Measurements from ENCODE around the gene ARHGAP11B.
"Not testable (repeated sequence)": the region's sequence is repeated elsewhere in the genome, so short reads cannot be mapped to it uniquely, and the experiment has no call there.

Gene ARHGAP11B

GRCh38 chr15:30670056-30670455 lies 44.1 kb downstream of the ARHGAP11B start:
- H3K9me3 Mint-ChIP-seq, result no peaks in the 10 kb centered on the region
- Histone ChIP-seq H3K9me3 (no peaks in the 10 kb centered on the region), H3K27me3 (replicated peaks in 1 of 2; ENCODE audit: control insufficient read depth in 2 of 2, extremely low read depth in 1 of 2, insufficient read depth in 2 of 2, low read length in 1 of 2) (no peaks in the 10 kb centered on the region), H3K4me3 (ENCODE audit: control insufficient read depth in 1 of 2, extremely low read depth in 1 of 2, low read length in 1 of 2) (no peak overlapping the region), H3K36me3 (ENCODE audit: control insufficient read depth in 2 of 2, extremely low read depth in 1 of 2, insufficient read depth in 1 of 2, low read length in 1 of 2) (no peaks in the 10 kb centered on the region), H3K27ac (ENCODE audit: low read length) (no peak overlapping the region), H3K4me1 (ENCODE audit: control insufficient read depth in 1 of 2, extremely low read depth in 1 of 2, insufficient read depth in 2 of 2, low read length in 2 of 2) (no peaks in the 10 kb centered on the region)
- H3K27ac Mint-ChIP-seq, result no peak overlapping the region
- DNase-seq, result no peak
- CTCF ChIA-PET, result no interaction called here
- H3K4me1 Mint-ChIP-seq, result no peaks in the 10 kb centered on the region
- no peak overlapping the region for H3K4me3 Mint-ChIP-seq
- H3K36me3 Mint-ChIP-seq, result peaks cover 3% of the 10 kb centered on the region
- 100% methylated on average over 2 of the region's 2 CpGs for WGBS (ENCODE audit: insufficient coverage)
- H3K27me3 Mint-ChIP-seq, result no peaks in the 10 kb centered on the region
- POLR2A ChIA-PET, result no interaction called here
- no peak for ATAC-seq (replicated peaks in 1 of 4)

DNA sequence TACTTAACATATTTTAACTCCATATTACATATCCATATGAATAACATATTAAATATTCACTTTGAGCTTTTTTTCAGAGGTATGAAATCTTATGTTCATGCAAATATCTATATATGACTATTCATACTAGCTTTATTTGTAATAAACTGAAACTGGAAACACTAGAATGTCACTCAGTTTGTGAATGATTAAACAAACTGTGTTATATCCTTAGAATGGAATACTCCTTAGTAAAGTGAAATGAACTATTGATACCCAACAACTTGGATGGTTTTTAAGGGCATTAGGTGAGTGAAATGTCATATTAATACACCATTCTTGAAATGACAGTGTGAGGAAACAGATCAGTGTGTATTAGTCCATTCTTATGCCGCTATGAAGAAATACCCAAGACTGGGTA lies 45.4 kb downstream of the ARHGAP11B start:
- H3K27ac Mint-ChIP-seq, result no peak overlapping the region

DNA sequence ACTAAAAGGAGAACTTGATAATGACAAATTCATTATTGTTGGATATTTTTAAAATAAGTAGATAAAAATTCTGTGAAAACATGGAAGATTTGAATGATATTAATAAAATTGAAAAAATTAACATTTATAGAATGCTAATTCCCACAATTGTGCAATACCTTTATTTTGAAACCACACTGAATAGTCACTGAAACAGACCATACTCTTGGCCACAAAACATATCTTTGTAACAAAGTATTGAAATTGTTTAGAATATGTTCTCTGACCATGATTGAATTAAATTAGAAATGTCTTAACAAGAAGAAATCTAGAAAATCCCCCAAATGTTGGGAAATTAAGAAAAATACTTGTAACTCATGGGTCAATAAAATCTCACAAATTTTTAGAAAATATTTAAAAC lies 49.2 kb downstream of the ARHGAP11B start:
- Mint-ChIP-seq H3K4me3 (no peak overlapping the region), H3K4me1 (no peaks in the 10 kb centered on the region), H3K9me3 (no peaks in the 10 kb centered on the region), H3K36me3 (peaks cover 5% of the 10 kb centered on the region), H3K27ac (no peak overlapping the region), H3K27me3 (no peaks in the 10 kb centered on the region)
- Histone ChIP-seq H3K4me1 (ENCODE audit: control insufficient read depth in 1 of 2, extremely low read depth in 1 of 2, insufficient read depth in 2 of 2, low read length in 2 of 2) (no peaks in the 10 kb centered on the region), H3K9me3 (no peaks in the 10 kb centered on the region), H3K27me3 (replicated peaks in 1 of 2; ENCODE audit: control insufficient read depth in 2 of 2, extremely low read depth in 1 of 2, insufficient read depth in 2 of 2, low read length in 1 of 2) (no peaks in the 10 kb centered on the region), H3K27ac (ENCODE audit: low read length) (no peak overlapping the region), H3K36me3 (ENCODE audit: control insufficient read depth in 2 of 2, extremely low read depth in 1 of 2, insufficient read depth in 1 of 2, low read length in 1 of 2) (no peaks in the 10 kb centered on the region), H3K4me3 (ENCODE audit: control insufficient read depth in 1 of 2, extremely low read depth in 1 of 2, low read length in 1 of 2) (no peak overlapping the region)
- ATAC-seq (replicated peaks in 1 of 4) (no peak), DNase-seq (no peak)
- POLR2A ChIA-PET, result no interaction called here
- CTCF ChIA-PET, result no interaction called here

More for the DNA sequence above, 45.4 kb downstream of the ARHGAP11B start:
- H3K36me3 ChIP-seq (ENCODE audit: control insufficient read depth in 2 of 2, extremely low read depth in 1 of 2, insufficient read depth in 1 of 2, low read length in 1 of 2), result no peaks in the 10 kb centered on the region
- no peak for DNase-seq
- no peaks in the 10 kb centered on the region for H3K27me3 Mint-ChIP-seq
- no CpG with 5 or more reads among the region's 1 CpG for WGBS (ENCODE audit: insufficient coverage)
- H3K4me1 ChIP-seq (ENCODE audit: control insufficient read depth in 1 of 2, extremely low read depth in 1 of 2, insufficient read depth in 2 of 2, low read length in 2 of 2), result no peaks in the 10 kb centered on the region
- ChIA-PET POLR2A (no interaction called here), CTCF (no interaction called here)
- H3K9me3 ChIP-seq, result no peaks in the 10 kb centered on the region
- peaks cover 4% of the 10 kb centered on the region for H3K36me3 Mint-ChIP-seq
- H3K27ac ChIP-seq (ENCODE audit: low read length), result no peak overlapping the region
- no peak overlapping the region for H3K4me3 Mint-ChIP-seq
- no peak for ATAC-seq (replicated peaks in 1 of 4)
- H3K27me3 ChIP-seq (replicated peaks in 1 of 2; ENCODE audit: control insufficient read depth in 2 of 2, extremely low read depth in 1 of 2, insufficient read depth in 2 of 2, low read length in 1 of 2), result no peaks in the 10 kb centered on the region
- no peaks in the 10 kb centered on the region for H3K9me3 Mint-ChIP-seq
- no peaks in the 10 kb centered on the region for H3K4me1 Mint-ChIP-seq
- H3K4me3 ChIP-seq (ENCODE audit: control insufficient read depth in 1 of 2, extremely low read depth in 1 of 2, low read length in 1 of 2), result no peak overlapping the region

DNA sequence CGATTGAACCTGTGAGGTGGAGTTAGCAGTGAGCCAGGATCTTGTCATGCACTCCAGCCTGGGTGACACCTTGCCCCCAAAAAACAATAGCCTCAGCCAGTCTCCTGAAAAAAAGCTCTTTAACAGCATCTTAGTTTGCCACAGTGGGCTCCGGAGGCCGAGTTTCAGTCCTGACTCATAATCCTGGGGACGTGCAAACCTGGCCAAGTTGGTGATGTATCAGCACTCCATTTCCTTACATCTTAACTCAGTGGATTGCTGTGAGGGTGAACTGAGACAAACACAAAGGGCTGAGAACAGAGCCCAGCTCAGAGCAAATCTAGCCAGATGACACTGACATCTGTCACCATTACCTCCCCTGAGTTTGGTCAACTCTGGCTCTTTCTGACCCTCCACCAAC lies 50.0 kb downstream of the ARHGAP11B start:
- H3K27me3 ChIP-seq (replicated peaks in 1 of 2; ENCODE audit: control insufficient read depth in 2 of 2, extremely low read depth in 1 of 2, insufficient read depth in 2 of 2, low read length in 1 of 2); POLR2A ChIA-PET; H3K9me3 ChIP-seq; H3K4me1 ChIP-seq (ENCODE audit: control insufficient read depth in 1 of 2, extremely low read depth in 1 of 2, insufficient read depth in 2 of 2, low read length in 2 of 2); ATAC-seq (replicated peaks in 1 of 4); H3K36me3 ChIP-seq (ENCODE audit: control insufficient read depth in 2 of 2, extremely low read depth in 1 of 2, insufficient read depth in 1 of 2, low read length in 1 of 2); H3K4me1 Mint-ChIP-seq; DNase-seq; H3K27me3 Mint-ChIP-seq; H3K27ac ChIP-seq (ENCODE audit: low read length); H3K9me3 Mint-ChIP-seq; H3K4me3 Mint-ChIP-seq; H3K36me3 Mint-ChIP-seq; H3K4me3 ChIP-seq (ENCODE audit: control insufficient read depth in 1 of 2, extremely low read depth in 1 of 2, low read length in 1 of 2); H3K27ac Mint-ChIP-seq; CTCF ChIA-PET: not testable (repeated sequence)
- no CpG with 5 or more reads among the region's 4 CpGs for WGBS (ENCODE audit: insufficient coverage)

DNA sequence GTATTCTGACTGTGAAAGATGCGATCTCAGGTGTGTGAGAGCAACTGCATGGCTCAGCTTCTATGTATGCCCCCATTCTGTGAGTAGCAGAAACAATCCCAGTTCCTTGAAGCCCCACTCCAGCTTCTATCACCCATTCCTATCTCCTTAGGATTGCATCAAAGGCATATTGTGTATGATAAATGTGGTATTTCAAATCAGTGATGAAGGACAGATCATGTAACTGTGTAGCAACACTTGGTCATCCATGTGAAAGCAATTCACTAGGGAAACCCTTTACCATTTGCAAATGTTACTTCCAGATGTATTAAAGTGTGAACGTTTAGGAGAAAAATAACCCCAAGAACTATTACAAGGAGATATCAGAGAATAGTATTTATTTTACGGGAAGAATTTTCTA lies 55.1 kb downstream of the ARHGAP11B start:
- DNase-seq, H3K27ac Mint-ChIP-seq, H3K4me3 Mint-ChIP-seq: not testable (repeated sequence)

DNA sequence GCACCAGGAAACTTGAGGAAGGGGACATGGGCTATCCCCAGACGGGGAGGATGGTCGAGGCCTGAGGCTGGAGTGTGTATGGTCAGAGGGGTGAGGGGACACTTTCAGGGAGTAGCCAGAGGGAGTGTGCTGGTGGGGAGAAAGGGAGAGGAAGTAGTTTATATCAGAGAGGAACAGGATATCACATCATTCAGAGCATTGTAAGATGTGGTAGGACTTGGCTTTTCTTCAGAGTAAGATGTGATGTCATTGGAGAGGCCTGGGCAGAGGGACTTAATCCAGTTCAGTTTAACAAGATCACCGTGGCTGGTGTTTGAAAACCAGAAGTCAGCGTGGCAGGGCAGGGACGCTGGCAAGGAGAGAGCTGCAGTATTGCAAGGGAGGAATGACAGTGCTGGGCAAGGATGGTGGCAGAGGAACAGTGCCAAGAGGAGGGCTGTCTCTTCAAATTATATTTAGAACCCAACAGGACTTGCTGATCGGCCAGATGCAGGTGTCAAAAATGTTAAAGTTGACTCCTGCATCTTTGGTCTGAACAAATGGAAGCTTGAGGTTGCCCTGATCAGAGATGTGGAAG lies 59.9 kb downstream of the ARHGAP11B start:
- H3K9me3 Mint-ChIP-seq; H3K27me3 Mint-ChIP-seq; H3K4me1 Mint-ChIP-seq; CTCF ChIA-PET; H3K4me3 ChIP-seq (ENCODE audit: control insufficient read depth in 1 of 2, extremely low read depth in 1 of 2, low read length in 1 of 2); H3K36me3 ChIP-seq (ENCODE audit: control insufficient read depth in 2 of 2, extremely low read depth in 1 of 2, insufficient read depth in 1 of 2, low read length in 1 of 2); DNase-seq; H3K4me1 ChIP-seq (ENCODE audit: control insufficient read depth in 1 of 2, extremely low read depth in 1 of 2, insufficient read depth in 2 of 2, low read length in 2 of 2); H3K27ac Mint-ChIP-seq; H3K36me3 Mint-ChIP-seq; POLR2A ChIA-PET; H3K9me3 ChIP-seq; H3K27ac ChIP-seq (ENCODE audit: low read length); H3K27me3 ChIP-seq (replicated peaks in 1 of 2; ENCODE audit: control insufficient read depth in 2 of 2, extremely low read depth in 1 of 2, insufficient read depth in 2 of 2, low read length in 1 of 2); H3K4me3 Mint-ChIP-seq: not testable (repeated sequence)
- no CpG with 5 or more reads among the region's 6 CpGs for WGBS (ENCODE audit: insufficient coverage)
- peak in 1 of 4 experiments; percentile 24 for ATAC-seq (replicated peaks in 1 of 4)

More for the DNA sequence above, 55.1 kb downstream of the ARHGAP11B start:
- ATAC-seq (replicated peaks in 1 of 4); H3K4me1 ChIP-seq (ENCODE audit: control insufficient read depth in 1 of 2, extremely low read depth in 1 of 2, insufficient read depth in 2 of 2, low read length in 2 of 2); H3K9me3 ChIP-seq; H3K9me3 Mint-ChIP-seq; H3K27ac ChIP-seq (ENCODE audit: low read length); CTCF ChIA-PET; H3K27me3 ChIP-seq (replicated peaks in 1 of 2; ENCODE audit: control insufficient read depth in 2 of 2, extremely low read depth in 1 of 2, insufficient read depth in 2 of 2, low read length in 1 of 2); H3K4me1 Mint-ChIP-seq; H3K4me3 ChIP-seq (ENCODE audit: control insufficient read depth in 1 of 2, extremely low read depth in 1 of 2, low read length in 1 of 2); H3K36me3 ChIP-seq (ENCODE audit: control insufficient read depth in 2 of 2, extremely low read depth in 1 of 2, insufficient read depth in 1 of 2, low read length in 1 of 2); H3K27me3 Mint-ChIP-seq; H3K36me3 Mint-ChIP-seq; POLR2A ChIA-PET: not testable (repeated sequence)
- no CpG with 5 or more reads among the region's 3 CpGs for WGBS (ENCODE audit: insufficient coverage)

DNA sequence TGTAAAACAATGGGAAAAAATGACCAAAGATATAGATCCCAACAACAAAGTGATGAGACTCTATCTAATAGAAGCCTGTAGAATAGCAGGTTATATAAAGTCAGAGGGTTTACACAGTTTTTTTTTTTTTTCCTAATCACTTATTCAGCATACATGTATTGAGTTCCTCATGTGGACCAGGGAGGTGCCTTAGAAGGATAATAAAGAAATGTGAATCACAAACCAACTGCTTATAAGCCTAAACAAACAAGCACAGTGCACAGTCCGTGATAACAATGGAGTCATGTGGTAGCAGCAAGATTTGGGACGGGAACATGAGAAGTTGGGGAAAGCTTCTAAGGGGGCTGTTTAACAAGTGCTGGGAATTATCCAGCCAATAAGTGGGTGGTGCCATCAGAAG lies 60.7 kb downstream of the ARHGAP11B start:
- H3K4me3 Mint-ChIP-seq; H3K36me3 ChIP-seq (ENCODE audit: control insufficient read depth in 2 of 2, extremely low read depth in 1 of 2, insufficient read depth in 1 of 2, low read length in 1 of 2); POLR2A ChIA-PET; H3K27ac ChIP-seq (ENCODE audit: low read length); H3K4me1 ChIP-seq (ENCODE audit: control insufficient read depth in 1 of 2, extremely low read depth in 1 of 2, insufficient read depth in 2 of 2, low read length in 2 of 2); H3K27me3 Mint-ChIP-seq; H3K4me1 Mint-ChIP-seq; H3K36me3 Mint-ChIP-seq; DNase-seq; H3K27me3 ChIP-seq (replicated peaks in 1 of 2; ENCODE audit: control insufficient read depth in 2 of 2, extremely low read depth in 1 of 2, insufficient read depth in 2 of 2, low read length in 1 of 2); H3K9me3 Mint-ChIP-seq; CTCF ChIA-PET; ATAC-seq (replicated peaks in 1 of 4); H3K27ac Mint-ChIP-seq; H3K4me3 ChIP-seq (ENCODE audit: control insufficient read depth in 1 of 2, extremely low read depth in 1 of 2, low read length in 1 of 2); H3K9me3 ChIP-seq: not testable (repeated sequence)
- WGBS (ENCODE audit: insufficient coverage), result 100% methylated on average over 1 of the region's 2 CpGs
